Uterus (tissue), 2 donors: ENCODE results near the gene CHRM1.

Experiments used
- CTCF ChIP-seq, 4 experiments: fragments of 200-600 bp in 2 of 4; fragments of 450-650 bp in 2 of 4; sonication (generic) in 2 of 4; IDR thresholded peaks; one replicate each; pipeline ENCODE4 v1.5.1; 2016 to 2019; ENCODE audit warnings: antibody characterized with exemption in 4 of 4, mild to moderate bottlenecking in 2 of 4, moderate library complexity in 1 of 4
- POLR2A ChIP-seq, 2 donors: fragments of 450-650 bp; IDR thresholded peaks; one replicate each; pipeline ENCODE4 v1.6.1; 2016; ENCODE audit warnings: antibody characterized with exemption in 2 of 2, mild to moderate bottlenecking in 1 of 2, moderate library complexity in 1 of 2

GRCh38 chr11:62922653-62923431 is 1.7 kb upstream of the CHRM1 start:
- TF ChIP-seq CTCF (IDR thresholded peaks at IDR 0.05) (no peak), POLR2A (IDR thresholded peaks at IDR 0.05) (no peak)
